CD4-positive, alpha-beta T cell (primary cell): ENCODE data around the gene CPLX3. TPM values are rescaled to one million over a fixed set of nuclear protein-coding genes. Genes with fewer than 3 reads are reported as not detected.

Experiments used
- ATAC-seq: fragments of 200-7000 bp; cut with Tn5 transposase; one replicate; pipeline ENCODE4 v1.10.0; 2022; ENCODE audit warnings: mild to moderate bottlenecking; ENCODE audit not compliant: poor library complexity
- CTCF ChIA-PET: fragments of 350-600 bp; sonication (Branson Sonifier 250); formaldehyde crosslinking; loops from one replicate; lab custom pipeline; 2021; ENCODE audit warnings: antibody characterized with exemption, inconsistent platforms; lab: Charles Lee
- POLR2A ChIA-PET: fragments of 350-600 bp; sonication (Branson Sonifier 250); formaldehyde crosslinking; loops from one replicate; lab custom pipeline; 2021; ENCODE audit warnings: antibody characterized with exemption, inconsistent platforms; lab: Charles Lee
- DNase-seq, 14 experiments: peaks; one replicate each; pipeline ENCODE4 v3.0.0-alpha.2; 2013 to 2020; ENCODE audit warnings: mixed read lengths in 2 of 14
- H3K27ac ChIP-seq, 2 donors: one replicate each; pipeline versions ENCODE4 v1.5.1 to v1.7.0; 2013; ENCODE audit warnings: low read length in 2 of 2, low read depth in 1 of 2, mild to moderate bottlenecking in 1 of 2
- H3K27me3 ChIP-seq, 2 experiments: 1 replicate in 1 of 2; 2 replicates in 1 of 2; pipeline versions ENCODE4 v1.6.1 to v1.7.0; 2013; ENCODE audit warnings: low read length in 2 of 2, control low read depth in 1 of 2, mild to moderate bottlenecking in 1 of 2, moderate library complexity in 1 of 2; ENCODE audit not compliant: insufficient read depth in 2 of 2, control insufficient read depth in 1 of 2
- H3K36me3 ChIP-seq: one replicate; pipeline ENCODE4 v1.6.1; 2013; ENCODE audit warnings: low read length, control low read depth; ENCODE audit not compliant: insufficient read depth
- H3K4me1 ChIP-seq: one replicate; pipeline ENCODE4 v1.6.1; 2013; ENCODE audit warnings: low read length, control low read depth; ENCODE audit not compliant: insufficient read depth
- H3K4me3 ChIP-seq: one replicate; pipeline ENCODE4 v1.5.1; 2013; ENCODE audit warnings: mild to moderate bottlenecking, low read length, moderate library complexity
- H3K9me3 ChIP-seq, 2 experiments: 1 replicate in 1 of 2; 2 replicates in 1 of 2; pipeline versions ENCODE4 v1.6.1 to v1.7.0; 2013; ENCODE audit warnings: low read length in 2 of 2, mild to moderate bottlenecking in 2 of 2, control low read depth in 1 of 2, moderate library complexity in 1 of 2; ENCODE audit not compliant: control insufficient read depth in 1 of 2, insufficient read depth in 1 of 2
- H3K27ac Mint-ChIP-seq: one replicate; pipeline ENCODE4 v1.8.0; 2020; ENCODE audit warnings: mixed read lengths
- H3K27me3 Mint-ChIP-seq: one replicate; pipeline ENCODE4 v1.8.0; 2021; ENCODE audit warnings: mixed read lengths
- H3K36me3 Mint-ChIP-seq: one replicate; pipeline ENCODE4 v1.8.0; 2021; ENCODE audit warnings: low read depth, mixed read lengths
- H3K4me1 Mint-ChIP-seq: one replicate; pipeline ENCODE4 v1.8.0; 2021; ENCODE audit warnings: low read depth, mixed read lengths
- H3K4me3 Mint-ChIP-seq: one replicate; pipeline ENCODE4 v1.8.0; 2020; ENCODE audit warnings: mild to moderate bottlenecking, mixed read lengths
- H3K9me3 Mint-ChIP-seq: one replicate; pipeline ENCODE4 v1.8.0; 2020; ENCODE audit warnings: mixed read lengths
- intact Hi-C, 2 experiments: fragments of 100-400 bp; cut with DNase I in 1 of 2; cut with micrococcal nuclease in 1 of 2; formaldehyde crosslinking; loops; one replicate each; pipeline versions ENCODE4 v1.15.1 to v1.9.0; 2023 to 2025; cut with DNase I, micrococcal nuclease
- total RNA-seq, 174 experiments: library from RNA in 2 of 174; stranded (reverse) in 2 of 174; gene quantifications; one replicate each; pipeline ENCODE4 v1.2.3 and lab custom pipeline; 2021 to 2026
- TF ChIP-seq, protein P1 (sequence below): fragments of 200-600 bp; IDR thresholded peaks from one replicate; pipeline ENCODE4 v1.8.0; 2022; ENCODE audit warnings: antibody characterized with exemption, mild to moderate bottlenecking

Gene CPLX3
- total RNA-seq, 2 experiments from 2014 or later = 0.16 to 0.53 TPM

DNA sequence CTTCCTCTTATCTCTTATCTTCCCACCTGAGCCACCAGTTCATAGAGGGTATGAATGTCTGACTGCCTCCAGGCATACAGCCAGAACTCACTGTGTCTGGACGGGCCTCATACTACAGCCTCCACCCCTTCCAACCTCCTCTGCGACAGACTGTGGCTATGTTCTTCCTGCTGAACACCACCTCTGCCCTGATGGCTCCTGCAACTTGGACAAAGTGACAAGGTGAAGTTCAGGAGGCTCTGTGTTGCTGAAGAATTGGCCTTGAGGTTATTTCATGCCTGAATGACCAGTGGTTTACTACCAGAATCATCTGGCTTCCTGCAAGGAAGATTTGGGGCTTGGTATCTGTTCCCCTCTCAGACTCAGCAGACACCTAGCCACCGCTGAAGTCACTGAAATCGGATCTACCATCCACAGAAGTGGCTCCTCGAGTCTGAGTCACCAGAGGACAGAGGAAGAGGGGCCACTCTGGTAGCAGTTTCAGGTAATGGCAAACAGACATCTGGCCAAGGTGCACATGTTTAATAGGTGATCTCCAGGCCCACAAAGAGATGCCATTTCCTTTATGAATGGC lies 30.7 kb downstream of the CPLX3 start:
- intact Hi-C loops = no loop called here
- Mint-ChIP-seq H3K36me3 (peaks cover 41% of the 10 kb centered on the region), H3K4me1 (peaks cover 30% of the 10 kb centered on the region), H3K27ac (peak overlapping the region; percentile 83), H3K27me3 (no peaks in the 10 kb centered on the region), H3K4me3 (no peak overlapping the region), H3K9me3 (no peaks in the 10 kb centered on the region)
- ATAC-seq (no peak), DNase-seq (no peak)
- CTCF ChIA-PET = interaction anchor here (1.5 kb wide), 1 partner anchor 12 kb away, joined by 7 read pairs; no protein-coding TSS in a partner anchor
- no peaks in the 10 kb centered on the region for H3K9me3 ChIP-seq
- no peak overlapping the region for H3K27ac ChIP-seq
- POLR2A ChIA-PET = interaction anchor here (1.0 to 1.2 kb wide), 2 partner anchors 10 to 12 kb away, joined by 3 read pairs; no protein-coding TSS in a partner anchor
- no peak overlapping the region for H3K4me3 ChIP-seq
- H3K27me3 ChIP-seq = no peaks in the 10 kb centered on the region
- peaks cover 45% of the 10 kb centered on the region for H3K4me1 ChIP-seq
- TF ChIP-seq, protein P1, sequence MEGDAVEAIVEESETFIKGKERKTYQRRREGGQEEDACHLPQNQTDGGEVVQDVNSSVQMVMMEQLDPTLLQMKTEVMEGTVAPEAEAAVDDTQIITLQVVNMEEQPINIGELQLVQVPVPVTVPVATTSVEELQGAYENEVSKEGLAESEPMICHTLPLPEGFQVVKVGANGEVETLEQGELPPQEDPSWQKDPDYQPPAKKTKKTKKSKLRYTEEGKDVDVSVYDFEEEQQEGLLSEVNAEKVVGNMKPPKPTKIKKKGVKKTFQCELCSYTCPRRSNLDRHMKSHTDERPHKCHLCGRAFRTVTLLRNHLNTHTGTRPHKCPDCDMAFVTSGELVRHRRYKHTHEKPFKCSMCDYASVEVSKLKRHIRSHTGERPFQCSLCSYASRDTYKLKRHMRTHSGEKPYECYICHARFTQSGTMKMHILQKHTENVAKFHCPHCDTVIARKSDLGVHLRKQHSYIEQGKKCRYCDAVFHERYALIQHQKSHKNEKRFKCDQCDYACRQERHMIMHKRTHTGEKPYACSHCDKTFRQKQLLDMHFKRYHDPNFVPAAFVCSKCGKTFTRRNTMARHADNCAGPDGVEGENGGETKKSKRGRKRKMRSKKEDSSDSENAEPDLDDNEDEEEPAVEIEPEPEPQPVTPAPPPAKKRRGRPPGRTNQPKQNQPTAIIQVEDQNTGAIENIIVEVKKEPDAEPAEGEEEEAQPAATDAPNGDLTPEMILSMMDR = no peak
- H3K36me3 ChIP-seq = peaks cover 38% of the 10 kb centered on the region

DNA sequence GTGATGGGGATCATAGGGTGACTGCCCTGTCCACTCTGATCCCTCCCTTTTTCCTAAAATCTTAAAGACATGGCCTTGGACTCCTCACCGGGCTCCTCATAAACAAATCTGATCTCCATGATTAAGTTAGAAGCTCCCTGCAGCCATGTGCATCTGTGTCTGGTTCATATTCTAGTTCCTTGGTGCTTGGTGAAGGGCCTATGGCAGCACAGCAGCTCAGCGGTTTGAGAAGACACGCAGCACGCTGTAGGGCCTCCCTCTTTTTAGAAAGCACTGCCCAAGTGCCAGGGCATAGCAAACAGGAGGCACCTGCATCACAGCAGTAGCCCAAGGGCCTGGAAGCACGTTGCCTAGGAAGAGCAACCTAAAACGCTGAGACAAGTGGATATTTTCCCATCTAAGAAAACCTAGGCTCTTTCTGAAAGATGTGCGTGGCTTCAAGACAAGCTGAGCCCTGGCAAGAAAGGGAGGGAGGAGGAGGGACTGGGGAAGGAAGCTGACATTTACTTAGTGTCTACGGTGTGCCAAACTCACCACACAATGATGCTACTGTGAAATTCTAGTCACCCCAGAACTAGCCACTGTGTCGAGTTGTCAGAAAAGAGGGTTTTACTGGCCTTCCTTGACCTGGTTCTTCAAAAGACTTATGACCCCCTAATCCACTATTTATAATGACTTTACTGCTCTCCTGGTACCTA lies 31.4 kb downstream of the CPLX3 start:
- Histone ChIP-seq H3K36me3 (peaks cover 32% of the 10 kb centered on the region), H3K27ac (peak overlapping the region in 1 of 2 donors; percentile 12), H3K4me3 (no peak overlapping the region), H3K27me3 (no peaks in the 10 kb centered on the region), H3K4me1 (peaks cover 47% of the 10 kb centered on the region), H3K9me3 (no peaks in the 10 kb centered on the region)
- peak overlapping the region; percentile 83 for H3K27ac Mint-ChIP-seq
- POLR2A ChIA-PET = interaction anchor here (1.0 to 1.7 kb wide), 2 partner anchors 10 to 42 kb away, joined by 3 to 5 read pairs; no protein-coding TSS in a partner anchor
- H3K9me3 Mint-ChIP-seq = no peaks in the 10 kb centered on the region
- H3K4me3 Mint-ChIP-seq = no peak overlapping the region
- H3K36me3 Mint-ChIP-seq = peaks cover 38% of the 10 kb centered on the region
- ATAC-seq = no peak
- intact Hi-C loops = no loop called here
- H3K4me1 Mint-ChIP-seq = peaks cover 30% of the 10 kb centered on the region
- TF ChIP-seq, protein P1 = no peak
- CTCF ChIA-PET = interaction anchor here (1.2 kb wide), 1 partner anchor 11 kb away, joined by 3 read pairs; no protein-coding TSS in a partner anchor
- DNase-seq = no peak
- no peaks in the 10 kb centered on the region for H3K27me3 Mint-ChIP-seq

DNA sequence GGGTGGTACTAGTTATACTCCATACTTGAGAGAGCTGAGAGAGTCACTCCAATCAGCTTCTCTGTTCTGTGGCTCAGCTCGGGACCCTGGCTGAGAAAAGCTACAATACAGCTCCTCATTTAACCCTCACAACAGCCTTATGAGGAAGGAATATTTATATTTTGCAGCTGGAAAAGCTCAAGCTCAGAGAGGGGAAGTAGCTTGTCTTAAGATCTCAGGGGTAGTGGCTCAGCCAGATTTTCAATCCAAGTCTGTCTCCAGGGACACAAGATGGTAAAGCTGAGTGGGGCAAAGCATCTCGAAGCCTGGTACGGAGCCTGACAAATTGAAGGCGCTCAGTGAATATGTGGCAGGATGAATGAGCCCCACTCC lies 31.9 kb downstream of the CPLX3 start:
- CTCF ChIA-PET = interaction anchor here (1.2 to 1.6 kb wide), 2 partner anchors 12 to 74 kb away, joined by 3 read pairs; no protein-coding TSS in a partner anchor
- no peak overlapping the region for H3K4me3 Mint-ChIP-seq
- Histone ChIP-seq H3K27me3 (no peaks in the 10 kb centered on the region), H3K36me3 (peaks cover 27% of the 10 kb centered on the region), H3K27ac (peak overlapping the region in 1 of 2 donors; percentile 12), H3K4me3 (no peak overlapping the region), H3K4me1 (peaks cover 50% of the 10 kb centered on the region), H3K9me3 (no peaks in the 10 kb centered on the region)
- intact Hi-C loops = no loop called here
- peak overlapping the region; percentile 83 for H3K27ac Mint-ChIP-seq
- no peaks in the 10 kb centered on the region for H3K9me3 Mint-ChIP-seq
- ATAC-seq (no peak), DNase-seq (no peak)
- TF ChIP-seq, protein P1 = no peak
- no peaks in the 10 kb centered on the region for H3K27me3 Mint-ChIP-seq
- H3K36me3 Mint-ChIP-seq = peaks cover 34% of the 10 kb centered on the region
- H3K4me1 Mint-ChIP-seq = peaks cover 31% of the 10 kb centered on the region
- POLR2A ChIA-PET = interaction anchor here (0.6 to 1.7 kb wide), 6 partner anchors 9 to 43 kb away, joined by 3 to 5 read pairs (median 4); no protein-coding TSS in a partner anchor
